B cell (primary cell): ENCODE measurements around the gene SLC44A1. TPM values are rescaled to one million over a fixed set of nuclear protein-coding genes. Genes with fewer than 3 reads are reported as not detected.

Experiments used
- ATAC-seq: fragments of 200-7000 bp; cut with Tn5 transposase; one replicate; pipeline ENCODE4 v1.10.0; 2021; ENCODE audit warnings: low read depth, mild to moderate bottlenecking, moderate number of reproducible peaks, moderate library complexity
- CTCF ChIA-PET: fragments of 350-600 bp; sonication (Branson Sonifier 250); formaldehyde crosslinking; loops from one replicate; lab custom pipeline; 2021; ENCODE audit warnings: antibody characterized with exemption, inconsistent platforms; lab: Charles Lee
- POLR2A ChIA-PET: fragments of 350-600 bp; sonication (Branson Sonifier 250); formaldehyde crosslinking; loops from one replicate; lab custom pipeline; 2021; ENCODE audit warnings: antibody characterized with exemption; lab: Charles Lee
- DNase-seq: peaks from one replicate; pipeline ENCODE4 v3.0.0; 2013
- H2AFZ ChIP-seq: 2 replicates; pipeline ENCODE4 v1.6.1; 2012; ENCODE audit warnings: mild to moderate bottlenecking, low read depth, low read length; ENCODE audit not compliant: insufficient read depth, poor library complexity, severe bottlenecking
- H3K27ac ChIP-seq, 2 donors: 1 replicate in 1 of 2; 2 replicates in 1 of 2; pipeline ENCODE4 v1.5.1; 2012 to 2013; ENCODE audit warnings: low read length in 2 of 2, mild to moderate bottlenecking in 2 of 2, moderate library complexity in 1 of 2
- H3K27me3 ChIP-seq, 4 experiments: fragments of 200-600 bp in 1 of 4; sonication (generic) in 1 of 4; replicated peaks in 1 of 4; 1 replicate in 2 of 4; 2 replicates in 2 of 4; pipeline versions ENCODE4 v1.6.1 to v1.7.0; 2013 to 2016; ENCODE audit warnings: low read length in 3 of 4, mild to moderate bottlenecking in 2 of 4, mixed read lengths in 1 of 4, moderate library complexity in 1 of 4; ENCODE audit not compliant: insufficient read depth in 4 of 4, control insufficient read depth in 3 of 4; ENCODE audit errors: control extremely low read depth in 1 of 4
- H3K36me3 ChIP-seq, 2 experiments: replicated peaks in 1 of 2; 1 replicate in 1 of 2; 2 replicates in 1 of 2; pipeline versions ENCODE4 v1.6.1 to v1.7.1; 2013; ENCODE audit warnings: low read length in 1 of 2; ENCODE audit not compliant: insufficient read depth in 2 of 2, control insufficient read depth in 1 of 2; ENCODE audit errors: control extremely low read depth in 1 of 2, extremely low read depth in 1 of 2
- H3K4me1 ChIP-seq, 2 donors: fragments of 200-600 bp in 1 of 2; sonication (generic) in 1 of 2; 1 replicate in 1 of 2; 2 replicates in 1 of 2; pipeline versions ENCODE4 v1.5.1 to v1.6.1; 2013 to 2017; ENCODE audit warnings: low read length in 2 of 2; ENCODE audit not compliant: control insufficient read depth in 2 of 2, insufficient read depth in 2 of 2
- H3K4me2 ChIP-seq: replicated peaks from 2 replicates; pipeline ENCODE3; 2012; ENCODE audit warnings: mild to moderate bottlenecking, low read depth, low read length; ENCODE audit not compliant: poor library complexity, severe bottlenecking
- H3K4me3 ChIP-seq, 5 experiments: fragments of 200-600 bp in 1 of 5; sonication (generic) in 1 of 5; 1 replicate in 3 of 5; 2 replicates in 2 of 5; pipeline versions ENCODE4 v1.5.1 to v1.7.0; 2011 to 2016; ENCODE audit warnings: low read length in 4 of 5, mild to moderate bottlenecking in 4 of 5, low read depth in 2 of 5, control low read depth in 1 of 5, moderate library complexity in 1 of 5; ENCODE audit not compliant: insufficient read depth in 1 of 5; ENCODE audit errors: control extremely low read depth in 1 of 5, extremely low read depth in 1 of 5
- H3K79me2 ChIP-seq: fragments of 200-600 bp; sonication (generic); one replicate; pipeline ENCODE4 v1.6.0; 2016; ENCODE audit warnings: low read length; ENCODE audit not compliant: control insufficient read depth, insufficient read depth
- H3K9ac ChIP-seq: fragments of 200-600 bp; sonication (generic); 2 replicates; pipeline ENCODE4 v1.6.1; 2017; ENCODE audit warnings: mild to moderate bottlenecking, low read length, moderate library complexity
- H3K9me3 ChIP-seq, 3 donors: one replicate each; pipeline versions ENCODE4 v1.6.1 to v1.7.1; 2013; ENCODE audit warnings: low read length in 2 of 3; ENCODE audit not compliant: control insufficient read depth in 2 of 3, insufficient read depth in 1 of 3; ENCODE audit errors: control extremely low read depth in 1 of 3
- H4K20me1 ChIP-seq: 2 replicates; pipeline ENCODE4 v1.6.0; 2012; ENCODE audit warnings: mild to moderate bottlenecking, low read length; ENCODE audit not compliant: insufficient read depth, control insufficient read depth, poor library complexity, severe bottlenecking
- H3K27ac Mint-ChIP-seq: one replicate; pipeline ENCODE4 v1.8.0; 2021; ENCODE audit warnings: mixed read lengths
- H3K27me3 Mint-ChIP-seq: one replicate; pipeline ENCODE4 v1.8.0; 2021; ENCODE audit warnings: mixed read lengths
- H3K4me1 Mint-ChIP-seq: one replicate; pipeline ENCODE4 v1.8.0; 2021; ENCODE audit warnings: mixed read lengths
- H3K4me3 Mint-ChIP-seq: one replicate; pipeline ENCODE4 v1.8.0; 2021; ENCODE audit warnings: mixed read lengths
- H3K9me3 Mint-ChIP-seq: one replicate; pipeline ENCODE4 v1.8.0; 2022; ENCODE audit warnings: mixed read lengths; ENCODE audit not compliant: insufficient read depth
- CTCF ChIP-seq: fragments of 200-600 bp; IDR thresholded peaks from one replicate; pipeline ENCODE4 v1.8.0; 2022; ENCODE audit warnings: antibody characterized with exemption, mild to moderate bottlenecking
- EZH2 ChIP-seq: IDR thresholded peaks from 2 replicates; pipeline ENCODE4 v1.6.1; 2012; ENCODE audit warnings: borderline replicate concordance, low read depth, mild to moderate bottlenecking, moderate library complexity, low read length; ENCODE audit not compliant: insufficient read depth, poor library complexity, severe bottlenecking
- WGBS: methylation state at CpG from one replicate; pipeline ENCODE4 v1.1.5; 2013; ENCODE audit warnings: missing lambda C conversion rate; ENCODE audit not compliant: insufficient coverage; 5-methylcytosine and 5-hydroxymethylcytosine counted together
- intact Hi-C: fragments of 100-400 bp; cut with micrococcal nuclease; formaldehyde crosslinking; loops from one replicate; pipeline ENCODE4 v1.10.0; 2022
- polyA plus RNA-seq: library from polyadenylated mRNA; depleted of rRNA; stranded (reverse); fragments of >200 nt; gene quantifications from 2 replicates; pipeline ENCODE4 v1.2.3, GENCODE V29; 2012
- total RNA-seq, 2 donors: library from RNA; stranded (reverse); fragments of 120-200 nt in 1 of 2; gene quantifications; 1 replicate in 1 of 2; 2 replicates in 1 of 2; pipeline versions ENCODE4 v1.2.3 to v1.2.4, GENCODE V29; 2013 to 2022

The SLC44A1 gene
- total and polyA plus RNA-seq, 2 donors (not counting 1 experiment from before 2014, with no cell fraction given), result 2.2 to 17.7 TPM

GRCh38 chr9:105363837-105364236 lies 119.4 kb downstream of the SLC44A1 start:
- no peaks in the 10 kb centered on the region for H3K9me3 Mint-ChIP-seq
- H3K4me1 ChIP-seq, result no peaks in the 10 kb centered on the region
- no peak overlapping the region for H3K9ac ChIP-seq
- no peaks in the 10 kb centered on the region for H3K9me3 ChIP-seq
- no peaks in the 10 kb centered on the region for H3K79me2 ChIP-seq
- ChIA-PET CTCF (no interaction called here), POLR2A (no interaction called here)
- H3K27me3 Mint-ChIP-seq, result no peaks in the 10 kb centered on the region
- H3K4me3 Mint-ChIP-seq, result no peak overlapping the region
- no peak overlapping the region for H3K27ac ChIP-seq
- H3K4me3 ChIP-seq, result no peak overlapping the region
- no peaks in the 10 kb centered on the region for H4K20me1 ChIP-seq
- DNase-seq, result no peak
- no peak for TF ChIP-seq CTCF
- TF ChIP-seq EZH2, result no peak
- no CpG with 5 or more reads among the region's 2 CpGs for WGBS
- no peak overlapping the region for H3K4me2 ChIP-seq
- no peak for ATAC-seq
- no peak overlapping the region for H2AFZ ChIP-seq
- H3K36me3 ChIP-seq, result peaks cover 1 to 5% of the 10 kb centered on the region in 2 experiments
- no peaks in the 10 kb centered on the region for H3K4me1 Mint-ChIP-seq
- no peak overlapping the region for H3K27ac Mint-ChIP-seq
- intact Hi-C loops, result no loop called here
- no peaks in the 10 kb centered on the region for H3K27me3 ChIP-seq

GRCh38 chr9:105369911-105370310 lies 125.5 kb downstream of the SLC44A1 start:
- POLR2A ChIA-PET, result no interaction called here

More at GRCh38 chr9:105369911-105370310, 125.5 kb downstream of the SLC44A1 start:
- H3K27me3 Mint-ChIP-seq, result no peaks in the 10 kb centered on the region
- H3K27ac Mint-ChIP-seq, result no peak overlapping the region
- TF ChIP-seq EZH2 (no peak), CTCF (no peak)
- ATAC-seq (no peak), DNase-seq (no peak)
- H3K9me3 Mint-ChIP-seq, result no peaks in the 10 kb centered on the region
- no peak overlapping the region for H3K4me3 ChIP-seq
- CTCF ChIA-PET, result interaction anchor here (0.5 to 0.7 kb wide), 2 partner anchors 10 to 444 kb away, joined by 3 read pairs; no protein-coding TSS in a partner anchor
- H3K4me1 ChIP-seq, result no peaks in the 10 kb centered on the region
- H3K36me3 ChIP-seq, result no peaks in the 10 kb centered on the region
- H4K20me1 ChIP-seq, result no peaks in the 10 kb centered on the region
- H3K79me2 ChIP-seq, result no peaks in the 10 kb centered on the region
- no peak overlapping the region for H3K4me3 Mint-ChIP-seq
- H2AFZ ChIP-seq, result no peak overlapping the region
- H3K4me1 Mint-ChIP-seq, result no peaks in the 10 kb centered on the region
- H3K27me3 ChIP-seq, result no peaks in the 10 kb centered on the region
- H3K4me2 ChIP-seq, result no peak overlapping the region
- no peak overlapping the region for H3K9ac ChIP-seq
- intact Hi-C loops, result no loop called here
- no peak overlapping the region for H3K27ac ChIP-seq
- H3K9me3 ChIP-seq, result no peaks in the 10 kb centered on the region
- 100% methylated on average over 1 of the region's 3 CpGs for WGBS
